Activated CD4-positive, alpha-beta T cell treated with anti-CD3 and anti-CD28 coated beads for 1 hour (primary cell): ENCODE measurements around the gene ADCK2.
"Not testable (repeated sequence)": the region's sequence is repeated elsewhere in the genome, so short reads cannot be mapped to it uniquely, and the experiment has no call there.

Source experiments
- DNase-seq: peaks from one replicate; pipeline ENCODE4 v3.0.0-alpha.2; 2020

Gene ADCK2

DNA sequence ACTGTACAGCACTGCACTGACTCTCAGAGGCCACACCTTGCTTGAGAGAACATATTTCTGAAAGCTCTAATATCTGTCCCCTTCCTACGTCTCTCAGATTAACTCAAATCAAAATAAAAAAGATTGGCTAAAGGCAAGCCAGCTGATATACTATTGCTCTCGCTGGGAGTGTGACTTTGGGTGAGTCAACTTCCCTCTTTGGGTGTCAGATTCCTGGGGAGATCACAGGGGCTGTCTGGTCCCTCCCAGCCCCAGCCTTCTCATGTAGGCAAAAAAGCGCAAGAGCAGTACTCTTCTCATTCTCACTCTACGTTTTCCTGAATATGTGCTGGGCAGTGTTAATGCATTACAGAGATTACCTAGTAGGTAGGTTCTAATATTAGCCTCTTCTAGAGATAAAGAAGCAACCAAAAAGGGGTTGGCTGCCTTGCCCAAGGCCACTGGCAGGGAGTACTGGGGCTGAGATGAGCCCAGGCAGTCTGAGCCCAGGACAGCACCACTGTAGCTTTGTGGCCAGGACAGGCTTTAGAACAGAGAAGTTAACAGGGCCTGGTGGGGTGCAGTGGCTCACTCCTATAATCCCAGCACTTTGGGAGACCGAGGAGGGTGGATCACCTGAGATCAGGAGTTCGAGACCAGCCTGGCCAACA is 23.1 kb upstream of the ADCK2 start:
- DNase-seq = no peak

DNA sequence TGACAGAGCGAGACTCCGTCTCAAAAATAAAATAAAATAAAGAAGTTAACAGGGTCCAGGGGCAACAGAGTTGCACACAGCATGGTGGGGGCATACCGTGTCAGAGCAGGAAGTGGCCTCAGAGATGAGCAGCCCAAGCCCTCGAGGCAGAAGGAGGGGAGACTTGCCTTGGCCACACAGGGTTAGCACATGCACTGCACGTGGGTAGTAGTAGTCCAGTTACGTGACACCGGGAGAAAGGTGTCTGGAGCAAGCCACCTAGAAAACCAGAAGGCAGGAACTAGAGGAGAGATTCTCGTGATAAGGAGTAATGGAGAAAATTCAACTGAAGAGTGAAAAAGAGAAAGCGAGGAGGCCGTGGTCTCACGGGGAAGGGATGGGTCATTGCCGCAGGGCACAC is 22.4 kb upstream of the ADCK2 start:
- DNase-seq = no peak

DNA sequence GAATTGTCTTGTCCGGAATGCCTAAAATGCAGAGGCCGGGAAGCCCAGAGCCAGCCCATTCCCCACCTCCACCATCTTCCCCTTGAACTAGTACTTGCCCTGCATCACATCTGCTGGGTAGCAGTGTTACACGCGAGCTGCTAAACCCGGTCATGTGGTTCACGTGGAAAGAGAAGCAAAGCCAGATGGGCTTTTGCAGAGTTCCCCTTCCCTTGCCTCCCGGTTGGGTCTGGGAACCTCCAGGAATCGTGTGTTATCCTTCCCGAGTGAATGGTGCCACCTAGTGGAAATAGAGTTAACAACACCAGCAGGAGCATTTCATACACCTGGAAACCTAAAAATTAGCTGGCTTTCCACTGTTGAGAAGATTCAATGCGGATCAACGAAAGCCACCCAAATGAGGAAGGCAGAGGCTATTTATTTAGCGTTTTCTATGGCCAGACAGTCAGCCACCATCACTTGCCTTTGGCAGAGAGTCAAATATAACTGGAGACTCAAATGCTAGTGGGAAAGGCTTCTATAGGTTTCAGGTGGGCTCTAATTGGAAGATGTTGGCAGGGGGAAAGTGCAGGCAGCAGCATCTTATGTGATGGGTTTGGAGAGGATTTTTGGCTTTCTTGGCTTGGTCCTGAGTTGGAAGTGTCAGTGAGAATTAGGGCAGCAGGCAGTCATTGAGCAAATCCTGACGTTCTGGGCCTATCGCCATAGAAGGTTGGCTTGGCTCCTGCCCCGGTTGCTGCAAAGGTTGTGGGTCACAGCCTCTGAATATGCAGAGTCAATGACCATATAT is 19.2 kb upstream of the ADCK2 start:
- DNase-seq = no peak

DNA sequence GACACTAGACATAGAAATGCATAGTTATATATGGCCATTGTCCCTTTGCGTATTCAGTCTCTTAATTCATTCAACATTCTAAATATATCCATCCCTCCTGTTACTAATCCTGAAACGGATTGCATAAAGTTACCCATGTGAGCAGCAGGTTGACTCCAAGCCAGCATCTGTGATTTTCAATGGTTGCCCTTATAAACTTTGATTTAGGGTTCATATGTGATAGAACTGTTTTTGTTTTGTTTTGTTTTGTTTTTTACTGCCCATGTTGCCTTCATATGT is 18.7 kb upstream of the ADCK2 start:
- DNase-seq = no peak

DNA sequence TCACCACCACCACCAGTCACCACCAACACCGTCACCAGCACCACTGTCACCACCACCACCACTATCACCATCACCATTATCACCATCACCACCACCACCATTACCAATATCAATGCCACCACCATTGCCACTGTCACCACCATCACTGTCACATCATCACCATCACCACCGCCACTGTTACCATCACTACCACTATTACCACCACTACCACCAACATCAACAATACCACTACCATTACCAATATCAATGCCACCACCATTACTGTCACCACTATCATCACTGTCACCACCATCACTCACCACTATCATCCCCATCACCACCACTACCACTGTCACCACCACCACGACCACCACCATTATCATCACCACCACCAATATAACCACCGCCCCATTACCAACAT is 18.1 kb upstream of the ADCK2 start:
- no peak for DNase-seq

DNA sequence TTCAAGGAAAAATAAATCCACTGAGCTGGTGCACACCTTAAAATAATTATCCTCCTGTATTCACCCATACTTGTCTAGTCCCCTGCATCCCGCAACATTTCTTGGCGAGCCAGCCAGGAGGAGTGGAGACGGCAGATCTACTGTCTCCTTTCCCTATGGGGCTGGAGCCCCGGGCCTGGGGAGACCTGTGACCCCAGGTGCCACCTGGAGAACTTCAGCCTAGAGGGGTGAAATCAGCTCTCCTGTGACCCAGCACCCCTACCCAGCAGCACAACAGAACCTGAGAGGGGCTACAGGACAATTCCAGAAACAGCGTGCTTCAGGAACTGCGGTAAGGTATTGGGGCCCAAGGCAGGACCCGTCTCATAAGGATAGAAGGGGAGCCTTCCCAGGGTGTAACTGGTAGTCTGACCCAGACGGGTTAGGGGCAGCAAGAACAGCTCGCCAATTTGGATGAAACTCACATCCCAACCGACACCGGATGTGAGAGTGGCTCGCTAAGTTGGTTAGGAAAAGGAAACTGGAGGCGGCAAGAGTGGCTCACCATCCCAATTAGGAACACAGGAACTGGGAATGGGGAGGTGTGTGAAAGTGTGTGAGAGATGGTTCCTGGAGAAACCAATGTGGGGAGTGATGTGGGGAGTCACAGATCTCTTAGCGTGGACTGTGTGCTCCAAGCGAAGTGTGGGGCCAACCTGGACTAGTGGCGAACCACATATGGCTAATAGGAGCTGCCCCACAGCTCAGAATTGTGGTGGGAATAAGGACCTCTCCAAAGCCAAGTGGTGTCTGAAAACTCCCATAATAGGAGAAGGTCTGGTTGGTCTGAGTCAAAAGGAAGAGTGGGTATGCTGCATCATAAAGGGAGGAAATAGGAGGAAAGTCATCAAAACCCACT is 17.0 kb upstream of the ADCK2 start:
- no peak for DNase-seq

DNA sequence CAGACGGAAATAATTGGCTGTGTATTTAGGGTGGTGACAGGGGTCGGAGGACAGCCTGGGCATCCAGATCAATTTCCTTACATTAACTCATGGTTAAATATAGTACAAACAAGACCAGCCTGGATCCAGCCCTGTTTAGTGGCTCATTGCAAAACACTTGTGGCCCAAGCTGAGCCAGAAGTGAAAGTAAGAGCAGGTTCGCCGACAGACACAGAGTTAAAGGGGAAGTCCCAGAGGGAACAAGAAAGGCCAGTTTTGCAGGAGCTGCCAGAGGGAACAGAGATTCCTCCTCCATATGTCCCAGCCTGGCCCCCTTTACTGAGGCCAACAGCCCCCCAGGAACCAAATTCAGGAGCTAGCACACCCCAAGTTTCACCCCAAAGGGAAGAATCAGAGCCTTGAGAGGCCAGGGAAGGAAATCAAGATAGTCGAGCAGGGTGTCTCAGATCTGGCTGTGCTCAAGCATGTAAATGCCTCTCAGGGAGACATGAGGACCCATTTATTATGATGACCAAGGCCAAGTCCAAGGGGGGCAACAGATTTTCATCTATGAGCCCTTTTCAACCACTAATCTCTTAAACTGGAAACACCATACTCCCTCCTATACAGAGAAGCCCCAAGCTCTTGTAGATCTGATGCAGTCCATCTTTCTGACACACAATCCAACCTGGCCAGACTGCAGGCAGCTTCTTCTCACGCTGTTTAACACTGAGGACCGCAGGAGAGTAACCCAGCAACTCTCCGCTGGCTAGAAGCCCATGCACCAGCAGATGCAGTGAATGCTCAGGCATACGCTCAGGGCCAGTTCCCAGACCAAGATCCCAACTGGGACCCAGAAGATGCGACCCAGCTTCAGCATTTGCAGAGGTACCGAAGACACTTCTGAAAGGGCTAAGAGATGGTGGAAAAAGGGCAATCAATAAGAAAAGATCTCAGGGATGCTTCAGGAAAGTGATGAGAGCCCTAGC is 15.9 kb upstream of the ADCK2 start:
- DNase-seq = no peak

DNA sequence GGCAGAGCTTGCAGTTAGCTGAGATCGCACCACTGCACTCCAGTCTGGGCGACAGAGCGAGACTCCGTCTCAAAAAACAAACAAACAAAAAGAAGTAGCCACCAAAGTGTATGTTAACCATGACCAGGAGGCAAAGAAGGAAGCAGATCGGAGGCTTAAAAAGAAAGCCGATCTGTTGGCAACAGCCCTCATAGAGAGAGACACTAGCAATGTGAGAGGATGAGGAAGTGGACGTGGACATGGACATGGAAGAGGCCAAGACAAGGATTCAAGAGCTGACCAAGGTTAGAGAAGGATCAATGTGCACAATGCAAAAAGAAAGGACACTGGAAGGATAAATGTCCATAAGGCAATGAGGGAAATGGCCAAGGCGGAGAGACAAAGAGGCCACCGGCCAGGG is 14.9 kb upstream of the ADCK2 start:
- DNase-seq = no peak

DNA sequence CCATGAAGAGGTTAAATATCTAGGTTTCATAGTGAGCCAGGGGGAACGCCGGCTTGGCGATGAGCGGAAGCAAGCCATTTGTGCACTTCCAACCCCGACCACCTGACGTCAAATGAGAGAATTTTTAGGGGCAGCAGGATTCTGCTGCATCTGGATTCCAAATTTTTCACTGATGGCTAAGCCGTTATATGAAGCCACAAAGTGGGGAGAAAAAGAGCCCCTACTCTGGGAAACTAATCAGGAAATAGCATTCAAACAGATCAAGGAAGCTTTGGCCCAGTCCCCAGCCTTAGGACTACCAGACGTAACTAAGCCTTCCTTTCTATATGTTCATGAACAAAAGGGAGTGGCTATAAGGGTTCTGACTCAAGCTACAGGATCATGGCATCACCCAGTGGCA is 12.9 kb upstream of the ADCK2 start:
- no peak for DNase-seq

DNA sequence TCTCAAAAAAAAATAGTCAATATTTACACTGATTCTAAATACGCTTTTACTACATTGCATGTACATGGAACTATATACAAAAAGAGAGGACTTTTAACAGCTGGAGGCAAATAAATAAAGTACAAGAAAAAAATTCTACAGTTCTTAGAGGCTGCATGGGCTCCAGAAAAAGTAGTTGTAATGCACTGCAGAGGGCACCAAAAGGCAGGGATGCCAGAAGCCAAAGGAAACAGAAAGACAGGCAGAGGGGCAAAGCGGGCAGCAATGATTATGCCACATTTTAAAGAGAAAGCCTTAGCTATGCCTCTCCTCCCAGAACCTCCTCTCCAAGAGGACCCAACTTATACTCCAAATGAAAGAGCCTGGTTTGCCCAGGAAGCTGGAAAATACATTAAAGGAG is 11.6 kb upstream of the ADCK2 start:
- DNase-seq = no peak

DNA sequence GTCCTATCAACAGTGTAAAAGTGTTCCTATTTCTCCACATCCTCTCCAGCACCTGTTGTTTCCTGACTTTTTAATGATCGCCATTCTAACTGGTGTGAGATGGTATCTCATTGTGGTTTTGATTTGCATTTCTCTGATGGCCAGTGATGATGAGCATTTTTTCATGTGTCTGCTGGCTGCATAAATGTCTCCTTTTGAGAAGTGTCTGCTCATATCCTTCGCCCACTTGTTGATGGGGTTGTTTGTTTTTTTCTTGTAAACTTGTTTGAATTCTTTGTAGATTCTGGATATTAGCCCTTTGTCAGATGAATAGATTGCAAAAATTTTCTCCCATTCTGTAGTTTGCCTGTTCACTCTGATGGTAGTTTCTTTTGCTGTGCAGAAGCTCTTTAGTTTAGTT is 9.8 kb upstream of the ADCK2 start:
- DNase-seq = not testable (repeated sequence)

DNA sequence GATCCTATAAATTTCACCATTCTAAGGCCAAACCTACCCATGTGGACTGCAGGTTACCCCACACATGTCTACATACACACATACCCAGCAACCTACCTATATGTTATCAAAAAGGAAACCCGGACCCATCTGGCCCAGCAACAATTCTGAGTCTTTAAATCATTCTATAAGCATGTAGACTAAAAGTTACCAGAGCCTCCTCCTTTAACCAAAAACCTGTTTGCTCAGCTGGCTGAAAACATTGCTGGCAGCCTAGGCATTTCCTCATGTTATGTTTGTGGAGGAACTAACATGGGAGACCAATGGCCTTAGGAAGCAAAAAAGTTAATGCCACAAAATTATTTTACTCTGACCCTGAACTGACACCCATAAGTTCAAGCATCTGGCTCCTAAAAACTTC is 5.3 kb upstream of the ADCK2 start:
- DNase-seq = no peak

DNA sequence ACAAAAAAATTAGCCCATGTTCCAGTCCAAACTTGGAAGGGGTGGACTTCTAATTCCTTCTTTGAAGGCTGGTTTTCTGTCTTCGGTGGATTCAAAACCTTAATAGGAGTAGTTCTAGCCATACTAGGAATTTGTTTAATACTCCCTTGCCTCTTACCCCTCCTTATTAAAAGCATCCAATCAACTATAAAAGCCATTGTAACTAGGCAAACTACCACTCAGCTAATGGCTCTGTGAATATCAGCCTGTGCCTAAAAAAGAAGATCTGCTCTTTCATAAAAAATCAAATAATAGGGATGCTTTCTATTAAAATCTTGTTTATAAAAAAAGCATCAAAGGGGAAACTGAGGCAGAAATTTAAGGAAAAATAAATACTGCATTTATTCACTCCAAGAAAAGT is 4.1 kb upstream of the ADCK2 start:
- DNase-seq = no peak

DNA sequence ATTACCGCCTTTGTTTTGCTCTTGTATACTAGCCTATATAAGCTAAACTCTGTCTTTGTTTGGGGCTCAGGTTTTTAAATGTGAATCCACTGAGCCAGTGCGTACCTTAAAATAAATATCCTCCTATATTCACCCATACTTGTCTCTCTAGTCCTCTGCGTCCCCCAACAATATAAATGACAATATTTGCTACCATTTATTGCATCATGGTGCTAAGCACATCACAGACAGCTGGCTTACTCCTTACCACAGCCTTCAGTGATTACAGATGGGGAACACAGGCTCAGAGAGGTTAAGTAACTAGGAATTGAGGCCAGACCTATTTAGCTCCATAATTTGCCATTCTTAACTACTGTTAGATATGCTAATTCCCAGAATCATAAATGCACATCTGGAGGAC is 3.4 kb upstream of the ADCK2 start:
- DNase-seq = no peak

DNA sequence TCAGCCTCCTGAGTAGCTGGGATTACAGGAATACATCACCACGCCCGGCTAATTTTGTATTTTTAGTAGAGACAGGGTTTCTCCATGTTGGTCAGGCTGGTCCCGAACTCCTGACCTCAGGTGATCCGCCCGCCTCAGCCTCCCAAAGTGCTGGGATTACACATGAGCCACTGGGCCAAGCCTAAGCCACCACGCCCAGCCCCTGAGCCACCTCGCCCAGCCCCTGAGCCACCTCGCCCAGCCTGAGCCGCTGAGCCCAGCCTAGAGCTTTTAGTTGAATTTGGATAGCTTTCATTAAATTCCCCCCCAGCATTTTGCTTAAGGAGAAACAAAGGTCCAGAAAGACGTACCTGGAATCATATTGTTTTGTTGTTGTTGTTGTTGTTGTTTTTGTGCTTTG is 2.9 kb upstream of the ADCK2 start:
- DNase-seq = not testable (repeated sequence)

DNA sequence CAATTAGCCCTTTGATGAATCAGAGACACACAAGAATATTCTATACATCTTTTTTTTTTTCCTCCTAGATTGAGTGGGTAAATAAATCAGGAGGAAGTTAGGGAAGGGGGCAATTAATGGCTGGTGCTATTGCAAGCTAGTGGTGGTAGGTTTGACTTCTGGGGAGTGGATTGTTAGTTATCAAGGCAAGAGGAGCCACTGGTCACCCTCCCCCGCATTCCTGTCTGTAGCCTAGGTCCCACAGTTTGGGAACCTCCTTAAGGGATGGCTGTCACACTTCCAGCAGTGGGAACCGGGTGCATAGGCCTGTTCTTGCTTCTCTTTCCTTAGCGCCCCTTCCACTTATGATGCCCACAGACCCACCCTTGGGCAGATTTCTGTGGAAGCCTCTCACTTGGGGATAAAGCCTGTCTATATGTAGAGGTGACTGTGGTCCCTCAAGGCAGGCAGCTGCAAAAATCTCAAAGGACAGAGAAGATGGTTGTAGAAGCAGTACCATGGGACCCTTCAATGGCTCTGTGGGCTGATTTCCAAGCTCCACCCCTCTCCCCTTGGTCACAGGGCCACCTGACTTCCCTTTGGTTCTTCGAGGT is 2.3 kb upstream of the ADCK2 start:
- no peak for DNase-seq

DNA sequence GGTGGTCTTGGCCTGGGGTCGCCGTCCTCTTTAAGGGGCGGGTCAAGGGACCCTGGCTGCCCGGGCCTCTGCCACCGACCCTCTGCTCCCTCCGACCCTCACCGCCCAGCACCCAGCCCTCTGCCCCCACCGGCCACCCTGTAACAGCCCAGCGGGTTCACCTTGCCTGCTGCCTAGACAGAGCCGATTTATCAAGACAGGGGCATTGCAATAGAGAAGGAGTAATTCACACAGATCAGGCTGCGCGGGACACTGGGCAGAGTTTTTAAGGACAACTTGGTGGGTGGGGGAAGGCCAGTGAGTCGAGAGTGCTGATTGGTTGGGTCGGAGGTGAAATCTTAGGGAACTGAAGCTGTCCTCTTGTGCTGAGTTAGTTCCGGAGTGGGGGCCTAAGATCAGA is 779 bp upstream of the ADCK2 start:
- no peak for DNase-seq

DNA sequence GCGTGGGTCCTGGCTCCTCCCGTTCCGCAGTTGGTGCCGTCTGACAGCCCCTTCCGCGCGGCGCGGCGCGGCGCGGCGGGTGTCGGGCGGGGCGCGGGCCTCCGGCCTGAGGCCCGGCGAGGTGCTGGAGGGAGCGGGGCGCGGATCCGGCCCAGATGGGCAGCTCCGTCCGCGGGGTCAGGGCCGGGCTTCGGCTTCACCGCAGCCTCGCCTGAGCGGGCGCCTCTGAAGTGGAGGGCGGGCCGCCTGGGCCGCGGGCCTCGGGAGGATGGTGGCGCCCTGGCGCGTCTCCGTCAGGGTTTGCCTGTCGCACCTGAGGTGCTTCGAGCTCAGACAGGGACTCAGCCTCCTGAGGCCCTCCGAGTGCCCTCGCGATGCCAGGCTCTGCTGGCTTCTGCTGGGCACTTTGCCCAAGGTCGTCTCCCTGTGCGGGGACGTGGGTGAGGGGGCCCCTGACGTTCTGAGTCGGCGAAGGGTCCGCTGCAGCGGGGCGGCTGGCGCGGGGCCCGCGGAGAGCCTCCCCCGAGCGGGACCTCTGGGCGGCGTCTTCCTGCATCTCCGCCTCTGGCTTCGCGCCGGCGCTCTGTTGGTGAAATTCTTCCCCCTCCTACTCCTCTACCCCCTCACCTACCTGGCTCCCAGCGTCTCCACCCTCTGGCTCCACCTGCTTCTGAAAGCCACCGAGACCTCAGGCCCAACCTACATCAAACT is 473 bp downstream of the ADCK2 start:
- peak; percentile 46 for DNase-seq

DNA sequence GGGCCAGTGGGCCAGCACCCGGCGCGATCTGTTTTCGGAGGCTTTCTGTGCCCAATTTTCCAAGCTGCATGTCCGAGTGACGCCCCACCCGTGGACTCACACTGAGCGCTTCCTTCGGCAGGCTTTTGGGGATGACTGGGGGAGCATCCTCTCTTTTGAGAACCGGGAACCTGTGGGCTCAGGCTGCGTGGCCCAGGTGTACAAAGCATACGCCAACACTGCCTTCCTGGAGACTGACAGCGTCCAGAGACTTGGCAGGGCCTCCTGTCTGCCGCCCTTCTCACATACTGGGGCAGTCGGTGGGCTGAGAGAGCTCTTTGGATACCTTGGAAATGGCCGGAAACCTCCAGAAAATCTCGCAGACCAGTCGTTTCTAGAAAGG is 1.0 kb downstream of the ADCK2 start:
- no peak for DNase-seq

DNA sequence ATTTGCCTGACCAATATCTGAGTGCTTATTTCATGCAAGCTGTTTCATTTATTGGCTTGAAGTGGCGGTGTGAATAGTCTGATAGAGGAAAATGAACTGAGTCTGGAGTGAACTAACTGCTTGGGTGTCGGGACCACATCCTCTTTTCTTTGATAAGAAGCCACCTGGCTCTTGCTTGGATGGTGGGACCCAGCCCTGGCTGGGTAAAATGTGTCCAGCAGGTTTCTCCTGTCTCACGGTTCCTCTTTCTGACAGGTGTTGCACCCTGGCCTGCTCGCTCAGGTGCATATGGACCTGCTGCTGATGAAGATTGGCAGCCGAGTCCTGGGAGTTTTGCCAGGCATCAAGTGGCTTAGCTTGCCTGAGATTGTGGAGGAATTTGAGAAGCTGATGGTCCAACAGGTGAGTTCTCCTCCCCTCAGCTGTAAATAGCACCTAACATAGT is 1.6 kb downstream of the ADCK2 start:
- no peak for DNase-seq

DNA sequence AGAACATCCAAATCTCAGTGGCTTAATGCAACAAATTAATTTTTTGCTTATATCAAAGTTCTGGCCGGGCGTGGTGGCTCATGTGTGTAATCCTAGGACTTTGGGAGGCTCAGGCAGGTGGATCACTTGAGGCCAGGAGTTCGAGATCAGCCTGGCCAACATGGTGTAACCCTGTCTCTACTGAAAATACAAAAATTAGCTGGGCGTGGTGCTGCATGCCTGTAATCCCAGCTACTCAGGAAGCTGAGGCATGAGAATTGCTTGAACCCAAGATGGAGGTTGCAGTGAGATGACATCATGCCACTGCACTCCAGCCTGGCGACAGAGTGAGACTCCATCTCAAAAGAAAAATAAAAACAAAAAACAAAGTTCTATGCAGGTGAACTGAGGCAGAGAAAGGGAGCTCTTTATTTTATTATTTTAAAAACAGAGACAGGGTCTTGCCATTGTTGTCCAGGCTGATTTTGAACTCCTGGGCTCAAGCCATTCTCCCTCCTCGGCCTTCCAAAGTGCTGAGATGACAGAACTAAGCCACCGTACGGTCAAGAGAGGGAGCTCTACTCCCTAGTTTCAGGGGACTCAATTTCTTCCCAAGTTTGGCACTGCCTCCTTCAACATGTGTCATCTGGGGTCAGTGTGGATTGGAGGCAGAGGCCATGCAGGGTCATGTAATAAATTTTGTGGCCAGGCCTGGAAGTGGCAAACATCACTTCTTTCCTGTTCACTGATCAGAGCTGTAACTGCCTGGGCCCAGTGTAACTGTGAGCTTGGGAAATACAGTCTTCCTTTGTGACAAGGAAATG is 2.4 kb downstream of the ADCK2 start:
- no peak for DNase-seq
